ENCODE results near the gene ANK3.

DNA sequence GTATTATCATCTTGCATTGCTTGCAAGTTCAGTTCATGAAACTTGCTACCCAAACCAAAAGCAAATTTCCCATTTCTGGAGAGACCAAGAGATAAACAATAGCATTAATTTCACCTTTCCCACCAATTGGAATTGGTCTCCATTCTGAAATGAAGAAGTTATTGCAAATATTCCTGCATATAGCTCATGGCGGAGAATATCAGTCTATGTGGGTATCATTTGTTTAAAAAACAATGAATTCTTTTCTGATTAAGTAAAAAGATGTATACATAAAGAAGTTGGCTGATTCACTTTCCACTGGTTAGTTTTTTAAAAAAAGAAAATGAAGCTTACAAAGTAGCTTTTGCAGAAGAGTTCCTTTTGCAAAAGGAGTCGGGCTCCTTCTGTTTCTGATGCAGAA, 19.5 kb upstream of the ANK3 start:
- TF ChIP-seq CTCF (IDR thresholded peaks at IDR 0.05 in 8 of 11, conservative IDR thresholded peaks at IDR 0.05 in 3 of 11), result no peak
- no peak for TF ChIP-seq POLR2A (IDR thresholded peaks at IDR 0.05)

Data from spleen (tissue), 7 donors.